AG09319 (cell line): ENCODE measurements around the gene GDPD5.

Experiments
- DNase-seq: peaks from one replicate; pipeline ENCODE4 v3.0.0-alpha.2; 2010; ENCODE audit warnings: low read depth; ENCODE audit errors: extremely low read depth
- CTCF ChIP-seq: IDR thresholded peaks from 2 replicates; pipeline ENCODE4 v1.5.1; 2011; ENCODE audit warnings: low read depth, mild to moderate bottlenecking, inconsistent platforms, low read length, moderate library complexity

Gene GDPD5

DNA sequence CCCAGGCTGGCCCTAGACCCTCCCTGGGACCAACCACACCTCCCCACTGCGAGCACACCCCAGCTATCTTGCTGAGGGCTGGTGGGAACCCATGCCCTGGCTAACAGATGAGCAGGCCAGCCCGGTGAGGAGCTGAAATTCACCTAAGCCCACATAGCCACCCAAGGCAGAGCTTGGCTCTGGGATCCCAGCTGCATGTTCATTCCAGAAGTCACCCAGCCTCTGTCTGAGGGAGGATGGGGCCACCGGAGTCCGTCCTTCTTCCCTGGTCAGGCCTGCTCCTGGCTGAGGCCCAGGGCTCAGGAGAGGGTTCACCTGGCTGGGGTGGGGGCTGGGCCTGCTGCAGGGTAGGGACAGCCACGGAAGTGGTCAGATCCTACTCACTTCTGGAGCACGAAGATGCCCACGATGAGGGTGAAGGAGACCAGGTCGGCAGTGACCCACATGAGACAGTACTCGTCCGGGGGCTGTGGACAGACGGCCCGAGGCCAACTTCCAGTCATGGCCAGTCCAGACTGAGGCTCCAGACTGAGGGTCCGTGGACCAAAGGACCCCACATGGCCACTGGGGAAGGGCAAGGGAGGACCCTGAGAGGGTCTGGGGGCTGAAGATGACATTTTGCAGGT lies 86.1 kb downstream of the GDPD5 start:
- no peak for DNase-seq
- no peak for TF ChIP-seq CTCF

- no peak for TF ChIP-seq CTCF
- no peak for DNase-seq
Measured at GRCh38 chr11:75439026-75439425, 86.7 kb downstream of the GDPD5 start.

GRCh38 chr11:75437966-75438659 lies 87.6 kb downstream of the GDPD5 start:
- no peak for TF ChIP-seq CTCF
- no peak for DNase-seq

DNA sequence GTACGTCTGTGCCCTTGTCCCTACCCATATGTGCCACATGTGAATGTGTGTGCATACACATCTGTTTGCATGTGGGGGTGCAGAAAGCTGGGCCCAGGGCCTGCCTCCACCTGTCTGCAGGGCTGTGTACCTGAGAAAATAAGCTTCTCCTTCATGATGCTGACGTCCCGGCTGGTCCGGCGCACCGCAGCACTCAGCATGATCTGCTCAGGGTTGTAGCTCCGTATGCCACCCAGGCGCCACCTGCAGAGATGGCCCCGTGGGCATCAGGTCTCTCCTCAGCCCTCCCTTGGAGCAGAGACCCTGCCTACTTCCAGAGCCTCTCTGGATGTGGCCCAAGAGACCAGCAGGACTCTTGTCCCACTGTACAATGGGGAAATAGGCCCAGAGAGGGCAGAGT lies 88.9 kb downstream of the GDPD5 start:
- no peak for TF ChIP-seq CTCF
- DNase-seq, result no peak

DNA sequence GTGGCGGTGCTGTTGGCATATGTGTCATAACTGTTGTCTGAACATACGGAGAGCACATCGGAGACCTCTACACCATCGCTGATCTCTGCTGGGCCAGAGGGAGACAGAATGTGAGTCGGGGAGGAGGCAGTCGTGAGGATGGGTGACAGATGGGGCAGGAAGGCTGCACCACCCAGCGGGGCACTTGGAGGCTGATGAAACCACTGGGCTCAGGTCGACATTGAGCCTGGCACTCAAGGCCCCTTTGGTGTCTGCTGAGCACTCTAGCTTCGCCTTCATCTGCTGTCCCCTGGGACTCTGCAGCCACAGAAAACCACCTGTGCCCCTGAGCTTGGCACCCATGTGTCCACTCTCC lies 90.2 kb downstream of the GDPD5 start:
- DNase-seq, result no peak
- no peak for TF ChIP-seq CTCF

DNA sequence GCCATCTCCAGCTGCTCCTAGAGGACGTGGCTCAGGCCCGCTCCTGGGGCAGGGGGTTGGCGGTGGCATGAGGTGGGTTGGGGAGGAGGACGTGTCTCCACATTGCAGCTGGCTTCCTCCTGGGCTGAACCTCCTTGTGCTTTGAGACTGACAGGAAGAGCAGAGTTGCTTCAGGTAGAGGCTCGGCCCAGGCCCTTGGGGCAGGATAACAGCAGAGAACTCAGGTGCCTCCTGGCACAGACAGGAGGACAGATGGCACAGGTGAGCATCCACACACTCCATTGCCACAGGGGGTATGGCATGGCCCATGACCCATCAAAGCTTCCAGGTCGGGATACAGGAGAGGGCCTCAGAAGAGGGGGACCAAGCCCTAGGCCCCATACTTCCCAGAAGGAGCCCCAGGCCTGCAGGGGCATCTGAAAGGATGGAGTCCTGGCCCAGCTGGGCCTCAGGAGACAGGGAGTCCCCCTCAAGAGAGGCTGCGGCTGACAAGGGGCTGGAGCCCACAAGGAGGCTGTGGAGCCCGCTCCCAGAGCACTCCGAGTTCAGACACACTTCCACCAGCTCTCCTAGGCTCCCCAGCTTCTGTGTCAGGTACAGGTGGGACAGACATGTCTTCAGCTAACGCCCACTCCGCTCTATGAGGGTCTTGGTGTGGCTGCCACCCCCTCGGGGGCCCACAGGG lies 90.7 kb downstream of the GDPD5 start:
- DNase-seq, result no peak
- TF ChIP-seq CTCF, result no peak

GRCh38 chr11:75434051-75434450 lies 91.7 kb downstream of the GDPD5 start:
- no peak for DNase-seq
- no peak for TF ChIP-seq CTCF
